Kidney (tissue), 22 donors: ENCODE data around the gene KLF18. TPM values are rescaled to one million over a fixed set of nuclear protein-coding genes. Genes with fewer than 3 reads are reported as not detected.

Experiments
- DNase-seq, 5 donors: peaks; one replicate each; pipeline ENCODE4 v3.0.0-alpha.2; 2013 to 2020
- FAIRE-seq: peaks from 2 replicates; lab custom pipeline; 2012; peaks lifted over from hg19 to GRCh38; lab: Jason Lieb, UNC
- H3K27ac ChIP-seq, 2 donors: one replicate each; pipeline ENCODE4 v1.7.0; 2013; ENCODE audit warnings: low read depth in 2 of 2, low read length in 2 of 2, inconsistent platforms in 1 of 2
- H3K27me3 ChIP-seq: one replicate; pipeline ENCODE4 v1.7.1; 2013; ENCODE audit warnings: low read length, inconsistent platforms; ENCODE audit not compliant: control insufficient read depth, insufficient read depth
- H3K36me3 ChIP-seq, 3 donors: one replicate each; pipeline versions ENCODE4 v1.7.0 to v1.7.1; 2013; ENCODE audit warnings: low read length in 3 of 3, control low read depth in 1 of 3, inconsistent platforms in 1 of 3; ENCODE audit not compliant: insufficient read depth in 3 of 3, control insufficient read depth in 2 of 3
- H3K4me1 ChIP-seq, 3 donors: one replicate each; pipeline versions ENCODE4 v1.7.0 to v1.7.1; 2013; ENCODE audit warnings: low read length in 3 of 3, inconsistent platforms in 1 of 3, low read depth in 1 of 3; ENCODE audit not compliant: control insufficient read depth in 2 of 3, insufficient read depth in 2 of 3
- H3K4me3 ChIP-seq, 3 donors: one replicate each; pipeline versions ENCODE4 v1.7.0 to v1.8.1; 2013; ENCODE audit warnings: low read length in 3 of 3, control low read depth in 1 of 3, inconsistent platforms in 1 of 3
- H3K9ac ChIP-seq, 3 donors: one replicate each; pipeline versions ENCODE4 v1.7.0 to v1.7.1; 2013; ENCODE audit warnings: low read length in 3 of 3, control low read depth in 1 of 3, inconsistent platforms in 1 of 3
- H3K9me3 ChIP-seq, 3 donors: one replicate each; pipeline versions ENCODE4 v1.7.0 to v1.7.1; 2013; ENCODE audit warnings: low read length in 3 of 3, control low read depth in 1 of 3, inconsistent platforms in 1 of 3; ENCODE audit not compliant: control insufficient read depth in 2 of 3, insufficient read depth in 1 of 3
- CTCF ChIP-seq: IDR thresholded peaks from 3 replicates; pipeline ENCODE4 v1.5.1; 2012; ENCODE audit warnings: mild to moderate bottlenecking, moderate library complexity, borderline replicate concordance; ENCODE audit not compliant: insufficient read depth; ENCODE audit errors: extremely low read depth
- intact Hi-C: fragments of 100-400 bp; cut with DNase I; formaldehyde crosslinking; loops from one replicate; pipeline ENCODE4 v1.11.1; 2022
- long read RNA-seq, 10 donors: library from polyadenylated mRNA in 1 of 10; unstranded in 1 of 10; transcript quantifications; one replicate each; pipeline ENCODE4 v2.0.0 and lab custom pipeline, GENCODE V29; 2021 to 2026
- polyA plus RNA-seq: library from polyadenylated mRNA; stranded (reverse); fragments of 350-450 nt; fragmentation: Illumina TruSeq; extraction: RNeasy Lipid Tissue Mini Kit (QIAGEN cat#74804); gene quantifications from one replicate; pipeline ENCODE4 v1.2.3, GENCODE V29; 2014; ENCODE audit warnings: low read depth, low replicate concordance; ENCODE audit not compliant: insufficient read depth
- total RNA-seq: library from RNA; stranded (reverse); fragmentation: NEBNext Ultra II Directional; extraction: Animal tissue kit (Norgen Biotek cat#: 25700); gene quantifications from one replicate; pipeline ENCODE4 v1.2.1, GENCODE V29; 2021
- donor health status: control.
- donor health status: control.
- donor health status: control.
- donor health status: control.
- donor health status: control.
- donor health status: DM: yes; HTN: yes; CAD: no.
- donor health status: Normal renal cell carcinoma (clear cell type).

Gene KLF18
- total RNA-seq (not detected), polyA plus RNA-seq (not detected)
- long read RNA-seq, donor 1: 0 reads
- long read RNA-seq, donor 2: 0 reads
- long read RNA-seq, donor 3: 0 reads
- long read RNA-seq, donor 4: 0 reads
- long read RNA-seq, donor 5: 0 reads
- long read RNA-seq, donor 6: 0 reads
- long read RNA-seq, donor 7: 0 reads
- long read RNA-seq, donor 8: 0 reads
- long read RNA-seq, donor 9: 0 reads
- long read RNA-seq, donor 10: 0 reads

GRCh38 chr1:44141531-44141930 lies at the start of gene KLF18:
Gene KLF18 (minus strand): TSS chr1:44141631. CDS start chr1:44141631, 0 bp downstream.
- H3K27ac ChIP-seq: no peak within 1 kb of the TSS
- H3K9me3 ChIP-seq: peaks cover 0 to 4% (median 0%) of the 10 kb centered on the region in 3 donors
- H3K9ac ChIP-seq: no peak within 1 kb of the TSS
- FAIRE-seq: no peak
- H3K27me3 ChIP-seq: no peaks in the 10 kb centered on the region
- no peak for TF ChIP-seq CTCF
- DNase-seq: no peak
- no peaks in the 10 kb centered on the region for H3K4me1 ChIP-seq
- H3K36me3 ChIP-seq: no peaks in the 10 kb centered on the region
- H3K4me3 ChIP-seq: no peak within 1 kb of the TSS
- intact Hi-C loops: no loop called here

GRCh38 chr1:44174630-44175029 lies 33.2 kb upstream of the KLF18 start:
- TF ChIP-seq CTCF: no peak
- Histone ChIP-seq H3K27ac (no peak overlapping the region), H3K9ac (no peak overlapping the region), H3K9me3 (no peaks in the 10 kb centered on the region), H3K27me3 (no peaks in the 10 kb centered on the region), H3K4me1 (no peaks in the 10 kb centered on the region), H3K36me3 (no peaks in the 10 kb centered on the region), H3K4me3 (no peak overlapping the region)
- FAIRE-seq: no peak
- intact Hi-C loops: no loop called here
- DNase-seq: no peak

- Histone ChIP-seq H3K9me3 (no peaks in the 10 kb centered on the region), H3K9ac (no peak overlapping the region), H3K27ac (no peak overlapping the region), H3K4me1 (no peaks in the 10 kb centered on the region), H3K36me3 (no peaks in the 10 kb centered on the region), H3K27me3 (no peaks in the 10 kb centered on the region), H3K4me3 (no peak overlapping the region)
- TF ChIP-seq CTCF: no peak
- intact Hi-C loops: no loop called here
- FAIRE-seq (no peak), DNase-seq (peak in 1 of 5 donors; percentile 11)
These were observed 28.9 kb upstream of the KLF18 start for GRCh38 chr1:44170281-44170823.
